Osteoblast (primary cell): ENCODE results near the gene RIC3. TPM values are rescaled to one million over a fixed set of nuclear protein-coding genes. Genes with fewer than 3 reads are reported as not detected.
A peak's percentile ranks its signal among the peaks of the same experiment; 100 is the strongest.

Source experiments
- DNase-seq: peaks from one replicate; pipeline ENCODE4 v3.0.0; 2011; ENCODE audit warnings: low spot score, mixed read lengths; ENCODE audit not compliant: insufficient read length; ENCODE audit errors: missing footprints
- H2AFZ ChIP-seq: 2 replicates; pipeline ENCODE4 v1.6.0; 2011; ENCODE audit warnings: mild to moderate bottlenecking, low read length
- H3K27ac ChIP-seq: 2 replicates; pipeline ENCODE4 v1.5.1; 2011; ENCODE audit warnings: mild to moderate bottlenecking, low read depth, low read length, moderate library complexity
- H3K27me3 ChIP-seq: 2 replicates; pipeline ENCODE4 v1.6.0; 2012; ENCODE audit warnings: mild to moderate bottlenecking, control low read depth, inconsistent platforms, low read length, moderate library complexity; ENCODE audit not compliant: insufficient read depth
- H3K36me3 ChIP-seq: 2 replicates; pipeline ENCODE4 v1.5.1; 2011; ENCODE audit warnings: mild to moderate bottlenecking, low read length, control low read depth, moderate library complexity; ENCODE audit not compliant: insufficient read depth
- H3K4me1 ChIP-seq: 2 replicates; pipeline ENCODE4 v1.5.1; 2011; ENCODE audit warnings: mild to moderate bottlenecking, low read length, control low read depth, moderate library complexity; ENCODE audit not compliant: insufficient read depth
- H3K4me2 ChIP-seq: 2 replicates; pipeline ENCODE4 v1.6.0; 2011; ENCODE audit warnings: mild to moderate bottlenecking, low read length; ENCODE audit not compliant: insufficient read depth
- H3K4me3 ChIP-seq: fragments of 200-600 bp; sonication (generic); 3 replicates; pipeline ENCODE4 v1.5.1; 2012; ENCODE audit warnings: mild to moderate bottlenecking, low read length, inconsistent platforms; ENCODE audit not compliant: insufficient read depth
- H3K79me2 ChIP-seq: 2 replicates; pipeline ENCODE4 v1.6.0; 2012; ENCODE audit warnings: mild to moderate bottlenecking, low read length, control low read depth, inconsistent platforms; ENCODE audit not compliant: insufficient read depth
- H3K9me3 ChIP-seq: 2 replicates; pipeline ENCODE4 v1.5.1; 2011; ENCODE audit warnings: low read depth, low read length, control low read depth
- H4K20me1 ChIP-seq: 2 replicates; pipeline ENCODE4 v1.6.0; 2012; ENCODE audit warnings: mild to moderate bottlenecking, low read length, control low read depth; ENCODE audit not compliant: insufficient read depth
- total RNA-seq: library from RNA; depleted of rRNA; stranded (reverse); fragments of >200 nt; gene quantifications from 2 replicates; pipeline ENCODE4 v1.2.3, GENCODE V29; 2012
- TF ChIP-seq, protein P1 (sequence below): IDR thresholded peaks from 2 replicates; pipeline ENCODE4 v1.5.1; 2011; ENCODE audit warnings: mild to moderate bottlenecking, low read depth, low read length, moderate library complexity; ENCODE audit errors: extremely low read depth

Gene RIC3
- total RNA-seq, 1 donor = not detected

DNA sequence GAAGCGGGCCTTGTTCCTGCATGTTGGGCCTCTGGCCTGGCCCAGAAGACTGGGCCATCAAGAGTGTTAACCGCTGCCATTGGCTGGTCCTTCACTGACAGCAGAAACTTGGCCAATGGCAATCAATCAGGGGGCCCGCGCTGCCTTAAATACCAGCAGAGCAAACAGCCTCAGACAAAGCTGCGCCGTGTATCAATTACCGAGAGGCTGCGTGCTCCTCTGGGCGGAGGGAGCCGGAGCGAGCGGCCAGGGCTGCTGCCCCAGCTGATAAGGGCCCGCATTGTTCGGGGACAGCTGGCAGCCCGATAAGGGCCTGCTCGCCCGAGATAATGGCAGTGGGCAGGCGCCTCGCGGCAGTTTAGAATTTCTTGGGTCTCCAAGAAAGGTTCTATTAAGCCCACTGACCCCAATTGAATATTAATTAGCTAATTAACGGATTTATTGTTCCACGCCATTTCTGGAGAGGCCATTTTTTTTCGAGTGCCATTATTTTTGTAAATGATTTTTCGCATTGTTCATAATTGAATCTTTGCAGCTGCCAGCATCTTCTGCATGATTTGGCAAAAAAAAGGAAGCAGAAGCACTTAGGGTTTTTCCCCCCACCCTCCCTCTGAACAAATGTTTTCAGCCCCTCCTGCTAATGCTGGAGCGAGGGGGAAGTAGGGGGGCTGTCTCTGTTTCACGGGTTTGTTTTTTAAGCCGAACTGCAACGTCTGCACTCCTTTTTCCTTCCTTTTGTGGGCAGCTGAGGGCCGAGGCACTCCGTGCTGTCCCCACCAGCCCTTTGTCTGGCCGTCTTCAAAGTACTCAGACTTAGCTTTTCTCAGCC, 37.6 kb upstream of the RIC3 start:
- H3K4me3 ChIP-seq = no peak overlapping the region
- H3K36me3 ChIP-seq = no peaks in the 10 kb centered on the region
- H3K9me3 ChIP-seq = no peaks in the 10 kb centered on the region
- H3K4me2 ChIP-seq = no peak overlapping the region
- no peaks in the 10 kb centered on the region for H3K79me2 ChIP-seq
- H4K20me1 ChIP-seq = no peaks in the 10 kb centered on the region
- no peak overlapping the region for H3K27ac ChIP-seq
- no peak for DNase-seq
- H3K27me3 ChIP-seq = peaks cover 19% of the 10 kb centered on the region
- H3K4me1 ChIP-seq = no peaks in the 10 kb centered on the region
- H2AFZ ChIP-seq = no peak overlapping the region
- TF ChIP-seq, protein P1, sequence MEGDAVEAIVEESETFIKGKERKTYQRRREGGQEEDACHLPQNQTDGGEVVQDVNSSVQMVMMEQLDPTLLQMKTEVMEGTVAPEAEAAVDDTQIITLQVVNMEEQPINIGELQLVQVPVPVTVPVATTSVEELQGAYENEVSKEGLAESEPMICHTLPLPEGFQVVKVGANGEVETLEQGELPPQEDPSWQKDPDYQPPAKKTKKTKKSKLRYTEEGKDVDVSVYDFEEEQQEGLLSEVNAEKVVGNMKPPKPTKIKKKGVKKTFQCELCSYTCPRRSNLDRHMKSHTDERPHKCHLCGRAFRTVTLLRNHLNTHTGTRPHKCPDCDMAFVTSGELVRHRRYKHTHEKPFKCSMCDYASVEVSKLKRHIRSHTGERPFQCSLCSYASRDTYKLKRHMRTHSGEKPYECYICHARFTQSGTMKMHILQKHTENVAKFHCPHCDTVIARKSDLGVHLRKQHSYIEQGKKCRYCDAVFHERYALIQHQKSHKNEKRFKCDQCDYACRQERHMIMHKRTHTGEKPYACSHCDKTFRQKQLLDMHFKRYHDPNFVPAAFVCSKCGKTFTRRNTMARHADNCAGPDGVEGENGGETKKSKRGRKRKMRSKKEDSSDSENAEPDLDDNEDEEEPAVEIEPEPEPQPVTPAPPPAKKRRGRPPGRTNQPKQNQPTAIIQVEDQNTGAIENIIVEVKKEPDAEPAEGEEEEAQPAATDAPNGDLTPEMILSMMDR = no peak

DNA sequence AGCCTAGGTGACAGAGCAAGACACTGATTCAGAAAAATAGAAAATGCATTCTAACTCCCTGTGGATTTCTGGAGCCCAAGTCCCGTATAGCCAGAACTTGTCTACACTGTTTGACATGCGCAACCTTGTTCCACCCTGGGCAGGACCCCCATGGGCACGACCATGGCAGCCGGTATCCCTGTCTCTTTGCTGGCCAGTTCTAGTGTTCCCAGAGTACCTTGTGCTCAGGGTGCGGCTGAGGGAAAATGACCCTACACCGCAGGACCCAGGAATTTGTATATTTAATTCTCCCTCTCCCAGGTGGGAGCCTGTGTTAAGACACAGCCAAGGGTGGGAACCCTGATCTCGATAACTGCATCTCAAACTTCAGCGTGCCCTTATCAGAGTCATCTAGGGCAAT, 36.7 kb upstream of the RIC3 start:
- Histone ChIP-seq H3K27me3 (peaks cover 13% of the 10 kb centered on the region), H2AFZ (no peak overlapping the region), H3K36me3 (no peaks in the 10 kb centered on the region), H3K4me2 (no peak overlapping the region), H3K27ac (no peak overlapping the region), H3K9me3 (no peaks in the 10 kb centered on the region), H4K20me1 (no peaks in the 10 kb centered on the region), H3K79me2 (no peaks in the 10 kb centered on the region), H3K4me3 (no peak overlapping the region), H3K4me1 (no peaks in the 10 kb centered on the region)
- TF ChIP-seq, protein P1 = no peak
- DNase-seq = no peak

DNA sequence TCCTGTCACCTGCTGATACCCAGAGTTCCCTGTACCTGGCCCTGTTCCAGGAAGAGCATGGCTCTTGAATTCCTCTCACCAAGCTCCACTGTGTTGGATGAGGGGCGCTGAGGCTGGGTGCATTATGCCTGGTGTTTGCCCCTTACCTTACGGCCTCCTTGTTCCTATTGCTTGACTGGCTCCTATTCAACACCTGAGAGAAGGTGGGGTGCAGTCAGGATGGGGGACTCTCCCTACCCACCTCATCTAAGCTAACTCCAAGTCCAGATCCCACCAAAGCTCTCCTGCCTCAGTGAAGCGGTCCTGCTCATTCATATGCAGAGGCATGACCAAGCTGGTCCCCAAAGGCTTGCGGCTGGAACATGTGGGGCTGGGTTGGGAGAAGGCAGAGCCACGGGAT, 35.8 kb upstream of the RIC3 start:
- H3K79me2 ChIP-seq = no peaks in the 10 kb centered on the region
- H3K27ac ChIP-seq = no peak overlapping the region
- H2AFZ ChIP-seq = no peak overlapping the region
- no peaks in the 10 kb centered on the region for H3K4me1 ChIP-seq
- TF ChIP-seq, protein P1 = no peak
- no peak overlapping the region for H3K4me2 ChIP-seq
- H3K27me3 ChIP-seq = peaks cover 13% of the 10 kb centered on the region
- H3K9me3 ChIP-seq = no peaks in the 10 kb centered on the region
- no peak overlapping the region for H3K4me3 ChIP-seq
- H3K36me3 ChIP-seq = no peaks in the 10 kb centered on the region
- peak; percentile 38 for DNase-seq
- H4K20me1 ChIP-seq = no peaks in the 10 kb centered on the region

DNA sequence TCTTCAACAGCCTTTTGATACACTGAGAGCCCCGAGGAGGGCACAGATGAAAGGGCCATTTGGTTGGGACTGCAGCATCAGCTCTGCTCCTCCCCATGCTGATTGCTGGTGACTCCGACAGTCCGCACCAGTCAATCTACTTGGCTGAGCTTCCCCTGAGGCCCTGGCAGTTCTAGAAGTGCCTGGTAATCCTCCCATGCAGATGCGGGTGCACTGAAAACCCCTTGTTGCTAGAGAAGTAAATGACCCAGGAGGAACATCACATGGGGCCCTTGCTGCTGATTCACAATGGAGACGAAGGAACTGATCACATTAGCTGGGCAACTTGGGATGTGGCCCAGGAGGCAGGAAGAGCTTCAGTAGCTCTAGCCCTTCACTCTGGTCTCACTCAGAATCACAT, 35.2 kb upstream of the RIC3 start:
- H3K27me3 ChIP-seq = peaks cover 7% of the 10 kb centered on the region
- H3K4me3 ChIP-seq = no peak overlapping the region
- H3K36me3 ChIP-seq = no peaks in the 10 kb centered on the region
- DNase-seq = peak; percentile 47
- no peak overlapping the region for H3K4me2 ChIP-seq
- no peaks in the 10 kb centered on the region for H3K4me1 ChIP-seq
- no peak overlapping the region for H3K27ac ChIP-seq
- H3K79me2 ChIP-seq = no peaks in the 10 kb centered on the region
- no peaks in the 10 kb centered on the region for H3K9me3 ChIP-seq
- TF ChIP-seq, protein P1 = no peak
- H4K20me1 ChIP-seq = no peaks in the 10 kb centered on the region
- no peak overlapping the region for H2AFZ ChIP-seq
